Measurements from ENCODE around the gene SIGLEC1.

The SIGLEC1 gene

DNA sequence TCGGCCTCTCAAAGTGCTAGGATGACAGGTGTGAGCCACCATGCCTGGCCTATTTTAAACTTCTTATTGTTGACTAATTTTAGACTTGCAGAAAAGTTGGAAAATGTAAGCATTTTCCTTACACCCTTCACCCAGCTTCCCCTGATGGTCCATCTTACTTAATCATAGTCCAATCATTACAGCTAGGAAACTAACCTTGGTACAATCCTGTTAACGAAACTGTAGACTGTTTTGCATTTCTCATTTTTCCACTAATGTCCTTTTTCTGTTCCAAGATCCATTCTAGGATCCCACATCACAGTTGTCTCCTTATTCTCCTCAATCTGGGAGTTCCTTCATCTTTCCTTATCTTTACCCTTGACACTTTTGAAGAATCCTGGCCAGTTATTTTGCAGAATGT is 48.5 kb downstream of the SIGLEC1 start:
- no peak for TF ChIP-seq GATA2 (IDR thresholded peaks at IDR 0.05; ENCODE audit: low read depth, low read length)
- TF ChIP-seq GATA3 (IDR thresholded peaks at IDR 0.05; ENCODE audit: low read depth, low read length) = no peak

DNA sequence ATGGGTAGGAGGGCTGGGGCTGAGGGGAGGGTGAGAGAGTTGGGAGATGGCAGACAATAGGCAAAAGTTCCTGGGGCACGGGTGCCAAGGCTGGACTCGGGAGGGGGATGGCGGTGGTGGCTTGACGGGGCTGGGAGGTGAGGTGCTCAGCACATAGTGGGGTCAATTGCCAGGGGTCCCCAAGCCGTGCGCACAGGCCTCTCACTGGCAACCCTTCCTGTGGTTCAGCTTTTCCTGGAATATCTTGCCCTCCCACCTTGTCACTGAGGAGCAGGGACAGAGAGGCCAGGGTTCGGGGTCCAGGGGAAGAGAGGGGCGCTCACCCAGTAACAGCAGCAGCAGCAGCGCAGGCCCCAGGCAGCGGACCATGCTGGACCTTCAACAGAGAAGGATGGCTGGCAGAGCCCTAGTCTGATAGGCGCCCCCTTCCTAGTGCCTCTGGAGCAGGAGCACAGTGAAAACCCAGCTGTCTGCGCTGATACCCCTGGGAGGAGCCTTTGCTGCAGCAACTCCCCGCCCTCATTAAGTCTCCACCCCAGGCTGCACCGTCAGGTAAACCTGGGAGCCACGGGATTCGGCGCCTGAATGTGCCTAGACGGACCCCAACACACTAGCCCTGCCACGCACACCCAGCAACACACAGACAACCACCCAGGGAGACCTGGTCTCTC is 49.2 kb downstream of the SIGLEC1 start, which contains the start of gene GFRA4:
Gene GFRA4, minus strand, starts transcription at position 369 of the 671 bp plus-strand sequence. Its CDS starts 0 bp downstream, at position 369.
- TF ChIP-seq GATA3 (IDR thresholded peaks at IDR 0.05; ENCODE audit: low read depth, low read length) = no peak
- no peak for TF ChIP-seq GATA2 (IDR thresholded peaks at IDR 0.05; ENCODE audit: low read depth, low read length)

All from SH-SY5Y (cell line).